HG03575 (cell line): ENCODE data around the gene CXCL8.
"Not testable (repeated sequence)": the region's sequence is repeated elsewhere in the genome, so short reads cannot be mapped to it uniquely, and the experiment has no call there.

Experiments used
- ATAC-seq: cut with Tn5 transposase; IDR thresholded peaks from one replicate; pipeline ENCODE4 v1.9.1; 2021; ENCODE audit not compliant: unreplicated experiment, insufficient number of reproducible peaks, low FRiP score; ENCODE audit errors: extremely low read depth

CXCL8 gene

GRCh38 chr4:73774406-73774805 lies 34.0 kb downstream of the CXCL8 start:
- not testable (repeated sequence) for ATAC-seq

- ATAC-seq = no peak
These were observed 36.0 kb downstream of the CXCL8 start for GRCh38 chr4:73776321-73776729.

GRCh38 chr4:73777612-73778011 lies 37.2 kb downstream of the CXCL8 start:
- no peak for ATAC-seq

- no peak for ATAC-seq
These were observed 39.9 kb downstream of the CXCL8 start for GRCh38 chr4:73780243-73780642.

GRCh38 chr4:73780834-73781233 lies 40.5 kb downstream of the CXCL8 start:
- no peak for ATAC-seq

- ATAC-seq = no peak
These were observed 48.0 kb downstream of the CXCL8 start for GRCh38 chr4:73788411-73788810.
